ENCODE results near the gene CNNM3.

Gene CNNM3

DNA sequence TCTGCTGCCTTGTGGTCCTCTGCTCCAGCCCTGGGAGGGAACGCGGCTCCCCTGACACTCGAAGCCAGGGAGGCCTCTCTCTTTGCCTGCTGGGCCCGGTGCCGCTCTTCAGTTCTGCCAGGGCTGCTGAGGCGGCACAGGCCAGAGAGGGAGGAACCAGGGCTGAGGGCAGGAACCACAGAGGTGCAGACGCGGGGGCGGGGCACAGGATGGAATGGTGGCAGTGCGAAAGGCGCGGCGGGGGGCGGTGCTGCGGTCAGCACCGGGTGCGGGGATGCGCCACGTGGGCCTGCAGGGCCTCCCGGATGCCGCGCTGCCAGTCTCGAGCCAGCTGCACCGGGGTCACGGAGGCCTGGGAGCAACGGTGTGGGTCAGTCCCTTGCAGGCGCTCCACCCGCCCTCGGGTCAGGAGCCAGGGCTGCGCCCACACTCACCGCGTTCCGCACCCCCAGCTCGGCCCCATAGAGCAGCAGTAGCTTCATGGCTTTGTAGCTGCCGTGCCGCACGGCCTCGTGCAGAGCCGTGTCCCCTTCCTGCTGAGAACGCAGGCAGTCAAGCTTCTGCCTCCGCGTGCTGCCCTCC lies 23.3 kb downstream of the CNNM3 start:
- no peak overlapping the region for H3K4ac ChIP-seq (ENCODE audit: low read length)
- H3K9ac ChIP-seq (ENCODE audit: low read depth, low read length, poor library complexity), result peak overlapping the region; percentile 33
- no peak overlapping the region for H2BK15ac ChIP-seq (ENCODE audit: low read length)
- peak overlapping the region; percentile 75 for H3K23ac ChIP-seq (ENCODE audit: low read depth, low read length, poor library complexity)
- no peak overlapping the region for H3K4me2 ChIP-seq (ENCODE audit: insufficient read depth, low read length, poor library complexity, severe bottlenecking)
- WGBS, 2 donors (ENCODE audit: extremely low coverage in 2 of 2, insufficient read length in 2 of 2, insufficient replicate concordance in 1 of 2), result no CpG with 5 or more reads among the region's 42 CpGs
- H3K9me3 ChIP-seq (replicated peaks in 1 of 2; ENCODE audit: control insufficient read depth in 2 of 2, insufficient read depth in 1 of 2, low read depth in 1 of 2, low read length in 2 of 2), result no peaks in the 10 kb centered on the region
- H2BK5ac ChIP-seq (ENCODE audit: low read length), result peak overlapping the region; percentile 79
- peak overlapping the region; percentile 47 for H3K14ac ChIP-seq (ENCODE audit: low read length)
- H3K36me3 ChIP-seq (replicated peaks in 1 of 2; ENCODE audit: control insufficient read depth in 2 of 2, insufficient read depth in 2 of 2, low read length in 2 of 2), result peaks cover 12 to 57% of the 10 kb centered on the region in 2 donors
- H3K18ac ChIP-seq (ENCODE audit: low read length), result peak overlapping the region; percentile 84
- H3K4me1 ChIP-seq (ENCODE audit: control insufficient read depth in 2 of 2, insufficient read depth in 1 of 2, low read depth in 1 of 2, low read length in 2 of 2), result no peaks in the 10 kb centered on the region
- no peak overlapping the region for H2BK12ac ChIP-seq (ENCODE audit: low read length)
- no peaks in the 10 kb centered on the region for H3K27me3 ChIP-seq (ENCODE audit: control insufficient read depth in 3 of 3, insufficient read depth in 3 of 3, low read depth in 1 of 3, low read length in 3 of 3)
- H3K79me1 ChIP-seq (ENCODE audit: low read depth, low read length), result peaks cover 2% of the 10 kb centered on the region
- no peak overlapping the region for H4K8ac ChIP-seq (ENCODE audit: low read depth, low read length)
- peak overlapping the region; percentile 44 for H2AK5ac ChIP-seq (ENCODE audit: low read depth, low read length)
- DNase-seq (ENCODE audit: low spot score), result no peak
- no peak overlapping the region for H3K4me3 ChIP-seq (ENCODE audit: low read length in 2 of 2)
- no peak overlapping the region for H3K27ac ChIP-seq (replicated peaks; ENCODE audit: low read length)
- no peak overlapping the region for H4K91ac ChIP-seq (ENCODE audit: low read depth, low read length, poor library complexity)
- no peak overlapping the region for H2AFZ ChIP-seq (ENCODE audit: low read length)
- H2BK120ac ChIP-seq (ENCODE audit: low read depth, low read length), result no peak overlapping the region

DNA sequence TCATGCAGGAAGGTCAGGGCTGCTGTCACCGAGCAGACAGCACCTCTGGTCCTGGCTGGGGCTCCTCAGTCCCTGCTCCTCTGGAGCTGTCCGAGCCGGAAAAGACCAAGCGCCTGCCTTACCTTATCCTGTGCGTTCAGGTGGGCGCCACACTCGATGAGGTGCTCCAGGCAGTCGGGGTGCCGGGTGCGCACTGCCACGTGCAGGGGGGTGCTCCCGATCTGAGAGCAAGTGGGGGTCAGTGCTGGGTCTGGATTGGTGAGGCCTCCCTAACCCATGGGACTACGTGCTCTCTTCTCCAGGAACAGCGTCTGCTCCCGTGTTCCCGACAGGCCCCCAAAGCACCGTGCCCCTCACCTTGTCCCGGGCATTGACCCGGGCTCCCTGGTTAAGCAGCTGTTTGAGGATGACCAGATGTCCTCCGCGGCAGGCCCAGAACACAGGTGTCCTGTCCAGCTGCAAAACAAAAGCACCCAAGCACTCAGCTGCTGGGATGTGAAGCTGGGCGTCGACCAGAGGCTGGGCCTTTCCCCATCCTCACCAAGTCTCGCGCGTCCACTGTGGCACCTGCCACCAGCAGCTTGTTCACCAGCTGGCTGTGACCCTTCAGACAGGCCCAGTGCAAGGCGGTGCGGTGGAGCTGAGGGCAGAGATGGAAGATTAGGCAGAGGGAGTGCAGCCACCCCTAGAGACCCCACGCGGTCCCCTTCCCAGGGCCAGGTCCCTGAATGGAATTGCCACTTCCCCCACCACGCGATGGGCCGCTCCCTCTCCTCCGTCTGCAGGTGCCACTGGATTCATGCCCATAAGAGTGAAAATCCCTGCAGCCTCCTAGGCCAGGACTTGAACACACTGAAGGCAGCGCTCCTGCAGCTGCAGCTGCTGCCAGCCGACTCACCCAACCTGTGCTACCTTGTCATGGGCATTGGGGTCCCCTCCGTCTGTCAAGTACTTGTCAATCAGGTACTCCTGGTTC lies 24.1 kb downstream of the CNNM3 start:
- Histone ChIP-seq H3K27ac (replicated peaks; ENCODE audit: low read length) (no peak overlapping the region), H3K14ac (ENCODE audit: low read length) (peak overlapping the region; percentile 47), H3K36me3 (replicated peaks in 1 of 2; ENCODE audit: control insufficient read depth in 2 of 2, insufficient read depth in 2 of 2, low read length in 2 of 2) (peaks cover 10 to 49% of the 10 kb centered on the region in 2 donors), H4K8ac (ENCODE audit: low read depth, low read length) (no peak overlapping the region), H3K9me3 (replicated peaks in 1 of 2; ENCODE audit: control insufficient read depth in 2 of 2, insufficient read depth in 1 of 2, low read depth in 1 of 2, low read length in 2 of 2) (no peaks in the 10 kb centered on the region), H3K4me1 (ENCODE audit: control insufficient read depth in 2 of 2, insufficient read depth in 1 of 2, low read depth in 1 of 2, low read length in 2 of 2) (no peaks in the 10 kb centered on the region), H2AFZ (ENCODE audit: low read length) (no peak overlapping the region), H3K18ac (ENCODE audit: low read length) (peak overlapping the region; percentile 52), H2AK5ac (ENCODE audit: low read depth, low read length) (peak overlapping the region; percentile 44), H3K4ac (ENCODE audit: low read length) (no peak overlapping the region), H2BK120ac (ENCODE audit: low read depth, low read length) (no peak overlapping the region), H3K4me2 (ENCODE audit: insufficient read depth, low read length, poor library complexity, severe bottlenecking) (no peak overlapping the region), H2BK12ac (ENCODE audit: low read length) (no peak overlapping the region), H2BK15ac (ENCODE audit: low read length) (no peak overlapping the region), H4K91ac (ENCODE audit: low read depth, low read length, poor library complexity) (no peak overlapping the region), H3K27me3 (ENCODE audit: control insufficient read depth in 3 of 3, insufficient read depth in 3 of 3, low read depth in 1 of 3, low read length in 3 of 3) (no peaks in the 10 kb centered on the region), H2BK5ac (ENCODE audit: low read length) (peak overlapping the region; percentile 79), H3K9ac (ENCODE audit: low read depth, low read length, poor library complexity) (peak overlapping the region; percentile 55), H3K79me1 (ENCODE audit: low read depth, low read length) (peaks cover 2% of the 10 kb centered on the region), H3K4me3 (ENCODE audit: low read length in 2 of 2) (peak overlapping the region in 1 of 2 donors; percentile 25), H3K23ac (ENCODE audit: low read depth, low read length, poor library complexity) (peak overlapping the region; percentile 75)
- DNase-seq (ENCODE audit: low spot score), result no peak
- WGBS, 2 donors (ENCODE audit: extremely low coverage in 2 of 2, insufficient read length in 2 of 2, insufficient replicate concordance in 1 of 2), result no CpG with 5 or more reads among the region's 37 CpGs

DNA sequence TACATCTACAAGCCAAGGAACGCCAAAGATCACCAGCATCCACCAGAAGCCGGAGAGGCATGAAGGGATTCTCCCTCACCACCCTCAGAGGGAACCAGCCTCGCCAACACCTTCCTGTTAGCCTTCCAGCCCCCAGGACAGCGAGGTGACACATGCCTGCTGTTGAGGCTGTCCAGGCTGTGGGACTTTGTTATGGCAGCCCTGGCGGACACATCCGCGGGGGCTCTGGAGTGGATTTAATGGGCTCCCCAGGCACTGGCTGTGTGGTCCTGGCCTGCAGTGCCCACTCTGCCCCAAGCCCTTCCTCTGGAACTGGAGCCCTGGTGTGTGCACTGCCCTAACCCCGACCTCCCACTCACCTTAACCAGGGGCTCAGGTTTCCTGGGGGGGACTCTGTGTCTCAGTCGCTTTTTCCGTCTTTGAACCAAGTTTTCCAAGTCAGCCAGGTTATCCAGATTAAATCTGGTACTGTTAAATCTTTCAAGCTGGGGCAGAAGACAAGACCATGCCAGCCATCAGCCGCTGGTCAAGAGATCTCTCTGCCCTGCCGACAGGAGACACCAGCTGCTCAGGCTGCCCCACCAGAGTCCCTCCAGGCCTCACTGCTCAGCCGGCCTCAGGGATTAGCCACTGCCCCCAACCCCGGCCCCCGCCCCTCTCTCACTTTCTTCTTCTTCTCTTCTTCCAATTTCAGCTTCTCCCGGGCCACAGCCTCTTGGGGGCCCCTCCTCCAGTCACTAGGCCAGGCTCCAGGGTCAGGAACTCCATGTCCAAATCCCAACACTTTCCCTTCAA lies 25.8 kb downstream of the CNNM3 start:
- no CpG with 5 or more reads among the region's 16 CpGs for WGBS, 2 donors (ENCODE audit: extremely low coverage in 2 of 2, insufficient read length in 2 of 2, insufficient replicate concordance in 1 of 2)
- Histone ChIP-seq H3K4me3 (ENCODE audit: low read length in 2 of 2) (no peak overlapping the region), H3K79me1 (ENCODE audit: low read depth, low read length) (peaks cover 2% of the 10 kb centered on the region), H4K8ac (ENCODE audit: low read depth, low read length) (no peak overlapping the region), H2AK5ac (ENCODE audit: low read depth, low read length) (no peak overlapping the region), H3K27me3 (ENCODE audit: control insufficient read depth in 3 of 3, insufficient read depth in 3 of 3, low read depth in 1 of 3, low read length in 3 of 3) (no peaks in the 10 kb centered on the region), H3K27ac (replicated peaks; ENCODE audit: low read length) (no peak overlapping the region), H4K91ac (ENCODE audit: low read depth, low read length, poor library complexity) (no peak overlapping the region), H3K14ac (ENCODE audit: low read length) (no peak overlapping the region), H3K4me1 (ENCODE audit: control insufficient read depth in 2 of 2, insufficient read depth in 1 of 2, low read depth in 1 of 2, low read length in 2 of 2) (no peaks in the 10 kb centered on the region), H3K23ac (ENCODE audit: low read depth, low read length, poor library complexity) (no peak overlapping the region), H3K4ac (ENCODE audit: low read length) (no peak overlapping the region), H3K9ac (ENCODE audit: low read depth, low read length, poor library complexity) (no peak overlapping the region), H2BK12ac (ENCODE audit: low read length) (no peak overlapping the region), H3K36me3 (replicated peaks in 1 of 2; ENCODE audit: control insufficient read depth in 2 of 2, insufficient read depth in 2 of 2, low read length in 2 of 2) (peaks cover 12 to 43% of the 10 kb centered on the region in 2 donors), H2AFZ (ENCODE audit: low read length) (no peak overlapping the region), H2BK15ac (ENCODE audit: low read length) (no peak overlapping the region), H3K9me3 (replicated peaks in 1 of 2; ENCODE audit: control insufficient read depth in 2 of 2, insufficient read depth in 1 of 2, low read depth in 1 of 2, low read length in 2 of 2) (no peaks in the 10 kb centered on the region), H3K18ac (ENCODE audit: low read length) (no peak overlapping the region), H2BK5ac (ENCODE audit: low read length) (no peak overlapping the region), H2BK120ac (ENCODE audit: low read depth, low read length) (no peak overlapping the region), H3K4me2 (ENCODE audit: insufficient read depth, low read length, poor library complexity, severe bottlenecking) (no peak overlapping the region)
- DNase-seq (ENCODE audit: low spot score), result no peak
